ENCODE results near the gene MSI2.

DNA sequence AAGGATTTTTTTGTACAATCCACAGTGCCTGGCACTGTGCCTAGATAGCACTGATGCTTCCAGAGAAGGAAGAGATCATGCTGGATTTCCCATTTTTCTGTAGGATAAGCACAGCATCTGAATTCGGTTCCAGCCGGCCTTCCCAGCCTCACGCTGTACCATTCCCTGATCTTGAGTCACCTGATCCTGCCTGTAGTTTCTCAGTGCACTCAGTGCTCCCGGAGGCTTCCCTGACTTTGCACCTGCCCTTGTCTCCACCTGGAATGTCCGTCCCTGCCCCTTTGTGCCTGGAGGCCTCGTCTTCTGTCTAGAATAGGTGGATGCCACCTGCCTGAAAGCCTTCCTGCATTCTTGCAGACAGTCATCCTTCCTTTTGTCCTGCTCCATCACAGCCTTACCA lies 308.9 kb downstream of the MSI2 start:
- TF ChIP-seq, protein P1, sequence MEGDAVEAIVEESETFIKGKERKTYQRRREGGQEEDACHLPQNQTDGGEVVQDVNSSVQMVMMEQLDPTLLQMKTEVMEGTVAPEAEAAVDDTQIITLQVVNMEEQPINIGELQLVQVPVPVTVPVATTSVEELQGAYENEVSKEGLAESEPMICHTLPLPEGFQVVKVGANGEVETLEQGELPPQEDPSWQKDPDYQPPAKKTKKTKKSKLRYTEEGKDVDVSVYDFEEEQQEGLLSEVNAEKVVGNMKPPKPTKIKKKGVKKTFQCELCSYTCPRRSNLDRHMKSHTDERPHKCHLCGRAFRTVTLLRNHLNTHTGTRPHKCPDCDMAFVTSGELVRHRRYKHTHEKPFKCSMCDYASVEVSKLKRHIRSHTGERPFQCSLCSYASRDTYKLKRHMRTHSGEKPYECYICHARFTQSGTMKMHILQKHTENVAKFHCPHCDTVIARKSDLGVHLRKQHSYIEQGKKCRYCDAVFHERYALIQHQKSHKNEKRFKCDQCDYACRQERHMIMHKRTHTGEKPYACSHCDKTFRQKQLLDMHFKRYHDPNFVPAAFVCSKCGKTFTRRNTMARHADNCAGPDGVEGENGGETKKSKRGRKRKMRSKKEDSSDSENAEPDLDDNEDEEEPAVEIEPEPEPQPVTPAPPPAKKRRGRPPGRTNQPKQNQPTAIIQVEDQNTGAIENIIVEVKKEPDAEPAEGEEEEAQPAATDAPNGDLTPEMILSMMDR (IDR thresholded peaks at IDR 0.05; ENCODE audit: insufficient read depth, low read depth, low read length), result no peak
- TF ChIP-seq EZH2 (IDR thresholded peaks at IDR 0.05; ENCODE audit: insufficient read depth, low read length), result no peak
